ENCODE measurements around the gene LHFPL3. TPM values are rescaled to one million over a fixed set of nuclear protein-coding genes. Genes with fewer than 3 reads are reported as not detected.

LHFPL3 gene
- total RNA-seq, 1 experiment from 2014 or later, result not detected

GRCh38 chr7:104945599-104945956 is 617.2 kb downstream of the LHFPL3 start:
- H3K23ac ChIP-seq (ENCODE audit: insufficient read length, low read depth, low read length), result no peak overlapping the region
- H4K20me1 ChIP-seq (ENCODE audit: control insufficient read depth, insufficient read depth, insufficient read length), result no peaks in the 10 kb centered on the region
- Mint-ChIP-seq H3K27ac (peak overlapping the region; percentile 79 to 99 (median 93); a peak in 4 of 7 replicates), H3K27me3 (ENCODE audit: low read depth) (peaks cover 3% of the 10 kb centered on the region; the same call in 1 of the 2 replicates), H3K4me1 (peaks cover 13 to 14% of the 10 kb centered on the region in 2 experiments), H3K4me3 (no peak overlapping the region), H3K9me3 (no peaks in the 10 kb centered on the region; a peak in 1 of 5 replicates), H3K36me3 (ENCODE audit: insufficient read depth in 1 of 3, low read depth in 3 of 3) (no peaks in the 10 kb centered on the region)
- TF ChIP-seq CTCF (conservative IDR thresholded peaks at IDR 0.05), result no peak
- no peak overlapping the region for H2BK15ac ChIP-seq (ENCODE audit: low read depth, low read length)
- H2BK120ac ChIP-seq (ENCODE audit: low read depth, low read length, poor library complexity, severe bottlenecking), result peak overlapping the region; percentile 3
- H3K23me2 ChIP-seq (ENCODE audit: insufficient read length, low read depth, low read length, poor library complexity, severe bottlenecking), result no peaks in the 10 kb centered on the region
- peak overlapping the region; percentile 95 for H4K5ac ChIP-seq (ENCODE audit: insufficient read length, low read depth, low read length)
- no peaks in the 10 kb centered on the region for H3K79me2 ChIP-seq (ENCODE audit: insufficient read depth, low read length)
- no peaks in the 10 kb centered on the region for H3K4me1 ChIP-seq (ENCODE audit: insufficient read depth, low read length)
- H2BK20ac ChIP-seq (ENCODE audit: low read depth, low read length, poor library complexity, severe bottlenecking), result no peak overlapping the region
- H3K14ac ChIP-seq (ENCODE audit: insufficient read depth, low read length), result peak overlapping the region; percentile 97; the same call in 1 of the 2 replicates
- H3T11ph ChIP-seq (ENCODE audit: low read length), result peak overlapping the region; percentile 8
- H3K9me3 ChIP-seq (ENCODE audit: control insufficient read depth, low read depth, low read length), result no peaks in the 10 kb centered on the region
- DNase-seq, result no peak
- H2AFZ ChIP-seq (ENCODE audit: low read length), result peak overlapping the region; percentile 65
- no peak overlapping the region for H3K9ac ChIP-seq (ENCODE audit: extremely low read depth, insufficient read length, low read length)
- H2BK12ac ChIP-seq (ENCODE audit: insufficient read length, low read depth, low read length), result peak overlapping the region; percentile 91
- peak overlapping the region; percentile 67 for H3K27ac ChIP-seq (ENCODE audit: insufficient read length, low read depth, low read length)
- peak overlapping the region; percentile 29 for H4K8ac ChIP-seq (replicated peaks; ENCODE audit: insufficient read length, low read depth, low read length)
- peak overlapping the region; percentile 86 for H4K91ac ChIP-seq (ENCODE audit: insufficient read length, low read depth, low read length)
- peak overlapping the region; percentile 38; the same call in 1 of the 2 replicates for H3K4ac ChIP-seq (ENCODE audit: low read depth, low read length)
- H3K18ac ChIP-seq (ENCODE audit: insufficient read length, low read depth, low read length), result peak overlapping the region; percentile 90
- peak overlapping the region; percentile 29 for H2BK5ac ChIP-seq (ENCODE audit: insufficient read length, low read length)
- peak overlapping the region; percentile 20 for H3K4me2 ChIP-seq (ENCODE audit: insufficient read depth, insufficient read length, low read length)
- H3K27me3 ChIP-seq (ENCODE audit: insufficient read depth, low read length), result no peaks in the 10 kb centered on the region
- no peak overlapping the region for H3K56ac ChIP-seq (ENCODE audit: insufficient read length, low read depth, low read length)
- H3K79me1 ChIP-seq (ENCODE audit: insufficient read depth, low read depth, low read length, poor library complexity, severe bottlenecking), result no peaks in the 10 kb centered on the region
- H2AK5ac ChIP-seq (ENCODE audit: insufficient read length, low read length), result no peak overlapping the region
